Ishikawa (cell line): ENCODE measurements around the gene PRKCQ.

ENCODE experiments used
- CEBPB ChIP-seq: IDR thresholded peaks from 2 replicates; pipeline ENCODE4 v1.6.1; 2012
- CREB1 ChIP-seq: IDR thresholded peaks from 2 replicates; pipeline ENCODE4 v1.6.1; 2012; ENCODE audit warnings: low read depth
- EGR1 ChIP-seq: IDR thresholded peaks from 2 replicates; pipeline ENCODE4 v1.6.1; 2012
- EP300 ChIP-seq: IDR thresholded peaks from 2 replicates; pipeline ENCODE4 v1.6.1; 2012; ENCODE audit warnings: borderline replicate concordance
- FOXM1 ChIP-seq: IDR thresholded peaks from 2 replicates; pipeline ENCODE4 v1.6.1; 2012; ENCODE audit warnings: low read depth, borderline replicate concordance
- NFIC ChIP-seq: IDR thresholded peaks from 2 replicates; pipeline ENCODE4 v1.6.1; 2012
- RAD21 ChIP-seq: IDR thresholded peaks from 2 replicates; pipeline ENCODE4 v1.6.1; 2012; ENCODE audit warnings: low read depth
- TAF1 ChIP-seq: IDR thresholded peaks from 2 replicates; pipeline ENCODE4 v1.6.1; 2012; ENCODE audit warnings: low read depth, mild to moderate bottlenecking
- TCF12 ChIP-seq: IDR thresholded peaks from 2 replicates; pipeline ENCODE4 v1.6.1; 2012; ENCODE audit warnings: low read depth
- TEAD4 ChIP-seq: IDR thresholded peaks from 2 replicates; pipeline ENCODE4 v1.6.1; 2012
- YY1 ChIP-seq: IDR thresholded peaks from 2 replicates; pipeline ENCODE4 v1.6.1; 2012; ENCODE audit warnings: low read depth
- ZBTB7A ChIP-seq: IDR thresholded peaks from 2 replicates; pipeline ENCODE4 v1.6.1; 2012; ENCODE audit warnings: low read depth
- TF ChIP-seq, protein P1 (sequence below): IDR thresholded peaks from 2 replicates; pipeline ENCODE4 v1.6.1; 2012
- TF ChIP-seq, protein P2 (sequence below): IDR thresholded peaks from 2 replicates; pipeline ENCODE4 v1.6.1; 2012
- TF ChIP-seq, protein P3 (sequence below): IDR thresholded peaks from 2 replicates; pipeline ENCODE4 v1.6.1; 2012; ENCODE audit warnings: low read depth, mild to moderate bottlenecking

Gene PRKCQ

DNA sequence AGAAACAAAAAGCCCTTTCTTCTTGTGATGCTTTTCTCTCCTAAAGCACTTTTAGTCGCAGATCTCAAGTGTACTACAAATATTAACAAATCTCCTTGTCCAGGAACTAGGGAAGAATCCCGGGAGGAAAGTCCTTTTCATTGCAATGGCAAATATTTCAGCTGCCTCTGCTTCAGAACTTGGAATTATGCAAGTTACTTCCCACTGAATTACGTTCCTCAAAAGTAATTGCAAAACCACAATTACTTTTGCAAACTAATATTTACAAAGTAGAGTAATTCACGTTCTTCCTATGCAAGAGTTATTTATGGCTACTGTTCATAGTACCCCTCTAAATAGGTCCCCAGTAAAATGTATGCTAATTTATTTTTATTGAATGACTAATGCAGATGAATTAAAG lies 14.5 kb downstream of the PRKCQ start:
- TF ChIP-seq ZBTB7A (no peak), FOXM1 (no peak), TEAD4 (no peak), CEBPB (no peak), CREB1 (no peak), RAD21 (no peak)
- TF ChIP-seq, protein P1, sequence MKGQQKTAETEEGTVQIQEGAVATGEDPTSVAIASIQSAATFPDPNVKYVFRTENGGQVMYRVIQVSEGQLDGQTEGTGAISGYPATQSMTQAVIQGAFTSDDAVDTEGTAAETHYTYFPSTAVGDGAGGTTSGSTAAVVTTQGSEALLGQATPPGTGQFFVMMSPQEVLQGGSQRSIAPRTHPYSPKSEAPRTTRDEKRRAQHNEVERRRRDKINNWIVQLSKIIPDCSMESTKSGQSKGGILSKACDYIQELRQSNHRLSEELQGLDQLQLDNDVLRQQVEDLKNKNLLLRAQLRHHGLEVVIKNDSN: no peak
- TF ChIP-seq, protein P2, sequence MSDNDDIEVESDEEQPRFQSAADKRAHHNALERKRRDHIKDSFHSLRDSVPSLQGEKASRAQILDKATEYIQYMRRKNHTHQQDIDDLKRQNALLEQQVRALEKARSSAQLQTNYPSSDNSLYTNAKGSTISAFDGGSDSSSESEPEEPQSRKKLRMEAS: no peak

DNA sequence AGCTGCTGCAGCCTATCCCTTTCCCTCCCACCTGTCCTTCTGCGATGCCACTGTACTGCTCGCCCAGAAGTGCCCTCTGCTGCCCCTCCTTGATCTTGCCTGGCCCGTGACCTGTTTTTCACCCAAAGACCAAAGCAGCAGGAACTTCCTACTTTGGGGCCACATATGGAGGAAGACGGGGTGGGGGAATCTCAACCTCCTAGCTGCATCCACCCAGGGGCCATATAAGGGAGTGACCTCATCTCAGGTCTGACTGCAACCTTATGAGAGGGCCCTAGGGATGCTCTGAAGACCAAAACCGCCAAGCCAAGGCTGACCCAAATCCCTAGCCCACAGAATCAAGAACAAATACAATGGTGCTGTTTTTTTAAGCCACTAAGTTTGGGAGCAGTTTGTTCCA lies 15.7 kb downstream of the PRKCQ start:
- TF ChIP-seq YY1 (no peak), ZBTB7A (no peak), RAD21 (no peak), TAF1 (no peak), CREB1 (no peak), EGR1 (no peak)

DNA sequence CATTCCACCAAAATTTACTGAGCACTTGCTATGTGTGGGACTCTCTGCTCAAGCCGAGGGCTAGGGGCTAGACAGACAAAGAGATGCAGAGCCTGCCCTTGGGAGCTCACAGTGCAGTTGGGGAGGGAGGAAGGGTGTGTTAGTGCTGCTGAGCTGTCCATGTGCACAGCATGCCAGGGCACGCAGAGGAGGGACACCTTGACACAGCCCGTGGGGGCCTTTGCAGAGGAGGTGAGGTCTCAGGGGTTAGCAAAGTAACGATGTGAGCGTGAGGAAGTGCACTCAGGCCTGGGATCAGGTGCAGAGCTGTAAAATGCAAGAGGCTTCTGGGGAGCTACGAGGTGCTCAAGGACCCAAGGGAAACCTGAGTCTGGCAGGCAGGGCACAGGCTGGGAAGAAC lies 16.3 kb downstream of the PRKCQ start:
- TF ChIP-seq EP300 (no peak), TAF1 (no peak)
- TF ChIP-seq, protein P2: no peak

DNA sequence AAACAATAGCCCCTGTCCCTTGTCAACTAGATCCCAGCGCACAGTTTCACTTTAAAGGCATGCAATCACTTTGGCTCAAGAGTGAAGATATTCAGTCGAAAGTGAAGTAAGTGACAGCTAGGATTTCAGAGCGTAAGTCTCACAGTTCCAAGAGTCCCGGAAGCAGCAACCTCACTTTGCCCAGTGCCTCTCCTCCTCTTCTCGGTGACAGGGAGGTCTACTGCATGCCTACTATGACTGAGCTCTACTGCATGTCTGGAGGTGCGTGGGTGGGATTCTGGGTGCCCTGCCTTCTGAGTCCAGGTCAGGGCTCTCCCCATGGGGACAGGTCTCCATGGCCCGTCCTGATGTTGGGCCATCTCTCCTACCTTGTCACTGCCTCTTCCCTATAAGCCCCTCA lies 17.0 kb downstream of the PRKCQ start:
- TF ChIP-seq TAF1 (no peak), FOXM1 (no peak), CREB1 (no peak), RAD21 (no peak), CEBPB (no peak), EGR1 (no peak), NFIC (no peak), YY1 (no peak), ZBTB7A (no peak), EP300 (no peak)
- TF ChIP-seq, protein P1: no peak
- TF ChIP-seq, protein P3, sequence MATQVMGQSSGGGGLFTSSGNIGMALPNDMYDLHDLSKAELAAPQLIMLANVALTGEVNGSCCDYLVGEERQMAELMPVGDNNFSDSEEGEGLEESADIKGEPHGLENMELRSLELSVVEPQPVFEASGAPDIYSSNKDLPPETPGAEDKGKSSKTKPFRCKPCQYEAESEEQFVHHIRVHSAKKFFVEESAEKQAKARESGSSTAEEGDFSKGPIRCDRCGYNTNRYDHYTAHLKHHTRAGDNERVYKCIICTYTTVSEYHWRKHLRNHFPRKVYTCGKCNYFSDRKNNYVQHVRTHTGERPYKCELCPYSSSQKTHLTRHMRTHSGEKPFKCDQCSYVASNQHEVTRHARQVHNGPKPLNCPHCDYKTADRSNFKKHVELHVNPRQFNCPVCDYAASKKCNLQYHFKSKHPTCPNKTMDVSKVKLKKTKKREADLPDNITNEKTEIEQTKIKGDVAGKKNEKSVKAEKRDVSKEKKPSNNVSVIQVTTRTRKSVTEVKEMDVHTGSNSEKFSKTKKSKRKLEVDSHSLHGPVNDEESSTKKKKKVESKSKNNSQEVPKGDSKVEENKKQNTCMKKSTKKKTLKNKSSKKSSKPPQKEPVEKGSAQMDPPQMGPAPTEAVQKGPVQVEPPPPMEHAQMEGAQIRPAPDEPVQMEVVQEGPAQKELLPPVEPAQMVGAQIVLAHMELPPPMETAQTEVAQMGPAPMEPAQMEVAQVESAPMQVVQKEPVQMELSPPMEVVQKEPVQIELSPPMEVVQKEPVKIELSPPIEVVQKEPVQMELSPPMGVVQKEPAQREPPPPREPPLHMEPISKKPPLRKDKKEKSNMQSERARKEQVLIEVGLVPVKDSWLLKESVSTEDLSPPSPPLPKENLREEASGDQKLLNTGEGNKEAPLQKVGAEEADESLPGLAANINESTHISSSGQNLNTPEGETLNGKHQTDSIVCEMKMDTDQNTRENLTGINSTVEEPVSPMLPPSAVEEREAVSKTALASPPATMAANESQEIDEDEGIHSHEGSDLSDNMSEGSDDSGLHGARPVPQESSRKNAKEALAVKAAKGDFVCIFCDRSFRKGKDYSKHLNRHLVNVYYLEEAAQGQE: no peak
- TF ChIP-seq, protein P2: no peak

DNA sequence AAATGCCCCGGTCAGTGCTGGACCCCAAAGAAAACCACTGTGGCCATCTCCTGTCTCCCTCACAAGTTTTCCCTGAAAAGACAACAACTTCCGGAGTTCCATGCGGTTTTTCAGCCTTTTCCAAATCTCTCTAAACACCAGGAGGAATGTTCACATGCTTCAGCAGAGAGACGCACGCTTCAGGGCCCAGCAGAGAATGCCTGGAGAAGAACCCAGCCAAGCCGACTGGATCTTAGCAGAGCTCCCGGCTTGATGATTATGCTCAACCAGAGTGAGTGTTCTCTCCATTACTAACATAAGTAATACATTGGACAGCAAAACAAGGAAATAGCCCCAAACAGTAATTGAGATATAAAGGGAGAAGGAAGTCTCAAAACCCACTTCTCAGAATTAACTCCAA lies 17.9 kb downstream of the PRKCQ start:
- TF ChIP-seq, protein P3: no peak
- TF ChIP-seq CEBPB (no peak), TAF1 (no peak), YY1 (no peak), EGR1 (no peak), TEAD4 (no peak), FOXM1 (no peak), CREB1 (no peak), TCF12 (no peak), NFIC (no peak), EP300 (no peak), ZBTB7A (no peak), RAD21 (no peak)
- TF ChIP-seq, protein P1: no peak
- TF ChIP-seq, protein P2: no peak

DNA sequence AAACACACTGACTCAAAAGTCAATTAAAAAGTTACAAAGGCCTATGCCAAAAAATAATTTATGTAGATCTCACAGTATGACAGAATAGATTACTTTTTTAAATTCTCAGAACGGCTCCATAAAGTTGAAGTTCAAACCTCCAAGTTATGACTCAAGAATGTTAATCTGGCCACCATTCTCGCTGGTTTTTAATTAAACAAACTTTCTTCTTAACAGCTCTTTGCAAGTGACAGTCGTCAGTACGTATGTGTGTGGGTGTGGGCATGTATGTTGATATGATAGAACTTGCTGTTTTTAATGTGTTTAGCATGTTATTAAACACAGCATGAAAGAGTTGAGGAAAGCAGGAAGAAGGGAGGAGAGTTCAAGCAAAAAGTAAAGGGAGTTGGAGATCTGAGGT lies 18.5 kb downstream of the PRKCQ start:
- TF ChIP-seq TEAD4 (no peak), TAF1 (no peak), CREB1 (no peak), YY1 (no peak), EGR1 (no peak), NFIC (no peak), CEBPB (no peak), RAD21 (no peak), EP300 (no peak), TCF12 (no peak), ZBTB7A (no peak), FOXM1 (no peak)
- TF ChIP-seq, protein P3: no peak
- TF ChIP-seq, protein P1: no peak
- TF ChIP-seq, protein P2: no peak
